K562 (cell line): ENCODE data around the gene SMARCA4. TPM values are rescaled to one million over a fixed set of nuclear protein-coding genes. Genes with fewer than 3 reads are reported as not detected.
A peak's percentile ranks its signal among the peaks of the same experiment; 100 is the strongest.

Source experiments
- ATAC-seq: fragments of 200-7000 bp; cut with Tn5 transposase; 3 replicates; pipeline ENCODE4 v1.9.1; 2020; ENCODE audit warnings: moderate library complexity
- BruUV-seq: library from RNA; stranded (reverse); fragments of 400-500 nt; replicated peaks from 2 replicates; lab custom pipeline; 2021; lab: Mats Ljungman, UMichigan
- CTCF ChIA-PET: fragments of 300-600 bp; formaldehyde crosslinking; extraction: SDS; loops from one replicate; lab custom pipeline; 2021; ENCODE audit warnings: low intra/inter-chr PET ratio; lab: Yijun Ruan, JAX
- POLR2A ChIA-PET: fragments of 300-600, 350-650 bp; sonication (Branson Sonifier 250); formaldehyde crosslinking; extraction: SDS; loops from one replicate; lab custom pipeline; 2021; ENCODE audit warnings: antibody characterized with exemption, inconsistent platforms; lab: Yijun Ruan, JAX
- DNase-seq, 4 experiments: peaks; one replicate each; pipeline versions ENCODE4 v3.0.0 to v3.0.0-alpha.2; 2011 to 2018; ENCODE audit warnings: low spot score in 3 of 4, mixed read lengths in 3 of 4; ENCODE audit errors: extremely low read depth in 1 of 4
- FAIRE-seq: peaks from 2 replicates; lab custom pipeline; 2011; peaks lifted over from hg19 to GRCh38; lab: Jason Lieb, UNC
- H2AFZ ChIP-seq: 2 replicates; pipeline ENCODE4 v1.6.0; 2011; ENCODE audit warnings: low read depth, low read length, control low read depth, inconsistent platforms
- H3K27ac ChIP-seq: fragments of 200-600 bp; 3 replicates; pipeline ENCODE4 v1.8.0; 2011; ENCODE audit warnings: low read depth, mild to moderate bottlenecking, control low read depth, inconsistent platforms, low read length, moderate library complexity, mixed read lengths; ENCODE audit errors: extremely low read depth
- H3K27me3 ChIP-seq, 2 experiments: fragments of 300-600 bp in 1 of 2; 2 replicates in 1 of 2; 3 replicates in 1 of 2; pipeline versions ENCODE4 v1.6.0 to v1.8.0; 2011; ENCODE audit warnings: inconsistent platforms in 2 of 2, low read length in 2 of 2, mild to moderate bottlenecking in 1 of 2, mixed read lengths in 1 of 2, moderate library complexity in 1 of 2; ENCODE audit not compliant: control insufficient read depth in 2 of 2, insufficient read depth in 2 of 2
- H3K36me3 ChIP-seq: fragments of 300-600 bp; 3 replicates; pipeline ENCODE4 v1.8.0; 2011; ENCODE audit warnings: mild to moderate bottlenecking, low read length, inconsistent platforms; ENCODE audit not compliant: control insufficient read depth, insufficient read depth
- H3K4me1 ChIP-seq, 2 experiments: fragments of 200-600 bp in 1 of 2; replicated peaks in 1 of 2; 2 replicates in 1 of 2; 3 replicates in 1 of 2; pipeline versions ENCODE4 v1.5.1 to v1.8.0; 2011; ENCODE audit warnings: inconsistent platforms in 2 of 2, low read length in 2 of 2, mild to moderate bottlenecking in 1 of 2, mixed read lengths in 1 of 2, moderate library complexity in 1 of 2; ENCODE audit not compliant: control insufficient read depth in 2 of 2, insufficient read depth in 2 of 2
- H3K4me2 ChIP-seq: 2 replicates; pipeline ENCODE4 v1.6.1; 2011; ENCODE audit warnings: low read length, control low read depth, inconsistent platforms, mixed read lengths; ENCODE audit not compliant: insufficient read depth
- H3K4me3 ChIP-seq: fragments of 200-600 bp; sonication (generic), shearing (Covaris generic); 2 replicates; pipeline ENCODE4 v1.5.1; 2016; ENCODE audit warnings: control low read depth, inconsistent platforms
- H3K79me2 ChIP-seq: fragments of 200-600 bp; 3 replicates; pipeline ENCODE4 v1.8.0; 2011; ENCODE audit warnings: low read length, inconsistent platforms; ENCODE audit not compliant: control insufficient read depth, insufficient read depth
- H3K9ac ChIP-seq, 2 experiments: 2 replicates each; pipeline versions ENCODE4 v1.6.0 to v1.6.1; 2011; ENCODE audit warnings: low read depth in 2 of 2, low read length in 2 of 2, control low read depth in 1 of 2, inconsistent platforms in 1 of 2, mild to moderate bottlenecking in 1 of 2, mixed read lengths in 1 of 2; ENCODE audit not compliant: insufficient read depth in 1 of 2
- H3K9me1 ChIP-seq: one replicate; pipeline ENCODE4 v1.6.0; 2011; ENCODE audit warnings: inconsistent platforms, mild to moderate bottlenecking, low read length, moderate library complexity; ENCODE audit not compliant: control insufficient read depth, insufficient read depth
- H3K9me3 ChIP-seq: replicated peaks from 2 replicates; pipeline ENCODE4 v1.5.1; 2011; ENCODE audit warnings: low read depth, low read length, inconsistent platforms; ENCODE audit not compliant: control insufficient read depth, insufficient read depth
- H4K20me1 ChIP-seq: replicated peaks from 2 replicates; pipeline ENCODE4 v1.6.1; 2011; ENCODE audit warnings: low read length, inconsistent platforms, mixed read lengths; ENCODE audit not compliant: control insufficient read depth, insufficient read depth
- EHMT2 ChIP-seq: fragments of 450-650 bp; IDR thresholded peaks from 2 replicates; pipeline ENCODE4 v1.6.1; 2018; ENCODE audit warnings: antibody characterized with exemption
- MLX ChIP-seq, 2 experiments: fragments of 450-650 bp in 1 of 2; sonication (generic) in 1 of 2; formaldehyde crosslinking; conservative IDR thresholded peaks; 2 replicates each; pipeline versions ENCODE4 v1.4.0 to v1.8.1; 2020 to 2022; ENCODE audit warnings: mild to moderate bottlenecking in 1 of 2, missing genetic modification reagents in 1 of 2
- PML ChIP-seq: IDR thresholded peaks from 2 replicates; pipeline ENCODE4 v1.6.1; 2012; ENCODE audit warnings: low read length, inconsistent platforms
- POLR2G ChIP-seq: fragments of 200-400 bp; formaldehyde crosslinking; IDR thresholded peaks from 2 replicates; pipeline ENCODE4 v1.6.1; 2017; ENCODE audit warnings: low read depth, mild to moderate bottlenecking, antibody characterized with exemption, low read length, moderate library complexity
- WGBS: fragments of 100-300 bp; shearing (Covaris generic); methylation state at CpG from one replicate; pipeline ENCODE4 v1.1.6; 2016; ENCODE audit warnings: low coverage, mixed read lengths; ENCODE audit not compliant: insufficient coverage; ENCODE audit errors: missing lambda C conversion rate; 5-methylcytosine and 5-hydroxymethylcytosine counted together
- in situ Hi-C: fragments of 300-500 bp; cut with MboI; formaldehyde crosslinking; loops from 4 replicates; pipeline ENCODE4 v1.15.0; 2018; ENCODE audit warnings: inconsistent platforms, mixed read lengths
- intact Hi-C: fragments of 100-400 bp; cut with micrococcal nuclease; formaldehyde crosslinking; loops from 2 replicates; pipeline ENCODE4 v1.14.2; 2022
- polyA plus RNA-seq, 8 experiments: library from polyadenylated mRNA; depleted of rRNA in 4 of 8; stranded (reverse) in 5 of 8; unstranded in 3 of 8; fragments of >200 nt; fragmentation: Nextera tagmentation in 2 of 8; fragmentation: Illumina TruSeq in 1 of 8; extraction: Ambion mirVana in 2 of 8; extraction: Trizol in 1 of 8; gene quantifications; 2 replicates each; pipeline versions ENCODE4 v1.2.1 to v1.2.3, GENCODE V29; 2011 to 2014; ENCODE audit warnings: inconsistent platforms in 1 of 8, missing spikeins in 1 of 8
- total RNA-seq, 7 experiments: library from RNA; depleted of rRNA in 6 of 7; stranded (reverse); fragments of >200 nt in 6 of 7; fragmentation: Illumina TruSeq in 2 of 7; extraction: Trizol in 2 of 7; gene quantifications; 2 replicates each; pipeline versions ENCODE4 v1.2.1 to v1.2.3, GENCODE V29; 2011 to 2021; ENCODE audit warnings: low replicate concordance in 1 of 7

Gene SMARCA4
- total and polyA plus RNA-seq, 9 of the 15 experiments (the other 6 are each of a cell fraction or from before 2014, with no cell fraction given), result 19.3 to 207 (median 52.1) TPM

DNA sequence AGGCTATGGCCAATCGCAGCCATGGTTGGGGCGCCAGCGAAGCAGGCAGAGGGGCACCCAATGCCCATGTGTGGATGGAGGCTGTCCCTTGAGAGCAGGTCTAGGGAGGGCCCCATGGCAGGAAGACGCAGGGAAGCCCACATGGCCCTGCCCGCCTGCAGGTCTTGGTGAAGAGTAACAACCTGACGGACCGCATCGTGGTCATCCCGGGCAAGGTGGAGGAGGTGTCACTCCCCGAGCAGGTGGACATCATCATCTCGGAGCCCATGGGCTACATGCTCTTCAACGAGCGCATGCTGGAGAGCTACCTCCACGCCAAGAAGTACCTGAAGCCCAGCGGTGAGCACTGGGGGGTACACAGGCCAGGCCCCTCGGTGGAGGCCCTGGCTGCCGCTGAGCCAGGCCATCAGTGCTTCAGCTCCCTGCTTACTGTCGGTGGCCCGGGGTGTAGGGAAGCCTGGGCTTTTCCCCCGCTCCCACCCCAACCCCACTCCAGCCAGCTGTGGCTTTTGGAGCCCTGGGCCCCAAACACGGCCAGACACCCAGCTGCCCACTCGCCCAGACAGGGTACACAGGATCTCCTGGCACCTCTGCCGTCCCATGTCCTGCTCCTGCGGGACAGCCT is 47.0 kb upstream of the SMARCA4 start:
- H3K36me3 ChIP-seq, result peaks cover 67% of the 10 kb centered on the region; the same call in 1 of the 3 replicates
- H3K27ac ChIP-seq, result no peak overlapping the region
- no peaks in the 10 kb centered on the region for H3K27me3 ChIP-seq
- TF ChIP-seq PML, result no peak
- no peak for TF ChIP-seq EHMT2
- peak; percentile 41 for TF ChIP-seq POLR2G
- no peak for TF ChIP-seq MLX (CRISPR knock-in tag; conservative IDR thresholded peaks at IDR 0.05)
- peaks cover 0 to 29% of the 10 kb centered on the region in 2 experiments; a peak in 2 of 5 replicates for H3K4me1 ChIP-seq
- FAIRE-seq (no peak), DNase-seq (no peak), ATAC-seq (no peak)
- no peak overlapping the region for H3K4me2 ChIP-seq
- in situ Hi-C loops, result no loop called here
- 97% methylated on average over 20 of the region's 24 CpGs for WGBS
- CTCF ChIA-PET, result no interaction called here
- POLR2A ChIA-PET, result interaction anchor here (0.5 to 0.7 kb wide), 2 partner anchors 23 to 215 kb away, joined by 3 read pairs; no protein-coding TSS in a partner anchor
- BruUV-seq, result no TSS peak
- no peaks in the 10 kb centered on the region for H3K79me2 ChIP-seq
- no peaks in the 10 kb centered on the region for H3K9me1 ChIP-seq
- intact Hi-C loops, result no loop called here
- H3K4me3 ChIP-seq, result no peak overlapping the region
- H3K9ac ChIP-seq, result peak overlapping the region in 1 of 2 experiments; percentile 24; a peak in 1 of 4 replicates
- no peaks in the 10 kb centered on the region for H4K20me1 ChIP-seq
- H3K9me3 ChIP-seq, result no peaks in the 10 kb centered on the region
- no peak overlapping the region for H2AFZ ChIP-seq
